GM19035 (cell line): Measurements from ENCODE around the gene MCU.
"Not testable (repeated sequence)": the region's sequence is repeated elsewhere in the genome, so short reads cannot be mapped to it uniquely, and the experiment has no call there.

ENCODE experiments used
- ATAC-seq: cut with Tn5 transposase; IDR thresholded peaks from one replicate; pipeline ENCODE4 v1.9.1; 2021; ENCODE audit not compliant: unreplicated experiment

Gene MCU, protein sequence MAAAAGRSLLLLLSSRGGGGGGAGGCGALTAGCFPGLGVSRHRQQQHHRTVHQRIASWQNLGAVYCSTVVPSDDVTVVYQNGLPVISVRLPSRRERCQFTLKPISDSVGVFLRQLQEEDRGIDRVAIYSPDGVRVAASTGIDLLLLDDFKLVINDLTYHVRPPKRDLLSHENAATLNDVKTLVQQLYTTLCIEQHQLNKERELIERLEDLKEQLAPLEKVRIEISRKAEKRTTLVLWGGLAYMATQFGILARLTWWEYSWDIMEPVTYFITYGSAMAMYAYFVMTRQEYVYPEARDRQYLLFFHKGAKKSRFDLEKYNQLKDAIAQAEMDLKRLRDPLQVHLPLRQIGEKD

DNA sequence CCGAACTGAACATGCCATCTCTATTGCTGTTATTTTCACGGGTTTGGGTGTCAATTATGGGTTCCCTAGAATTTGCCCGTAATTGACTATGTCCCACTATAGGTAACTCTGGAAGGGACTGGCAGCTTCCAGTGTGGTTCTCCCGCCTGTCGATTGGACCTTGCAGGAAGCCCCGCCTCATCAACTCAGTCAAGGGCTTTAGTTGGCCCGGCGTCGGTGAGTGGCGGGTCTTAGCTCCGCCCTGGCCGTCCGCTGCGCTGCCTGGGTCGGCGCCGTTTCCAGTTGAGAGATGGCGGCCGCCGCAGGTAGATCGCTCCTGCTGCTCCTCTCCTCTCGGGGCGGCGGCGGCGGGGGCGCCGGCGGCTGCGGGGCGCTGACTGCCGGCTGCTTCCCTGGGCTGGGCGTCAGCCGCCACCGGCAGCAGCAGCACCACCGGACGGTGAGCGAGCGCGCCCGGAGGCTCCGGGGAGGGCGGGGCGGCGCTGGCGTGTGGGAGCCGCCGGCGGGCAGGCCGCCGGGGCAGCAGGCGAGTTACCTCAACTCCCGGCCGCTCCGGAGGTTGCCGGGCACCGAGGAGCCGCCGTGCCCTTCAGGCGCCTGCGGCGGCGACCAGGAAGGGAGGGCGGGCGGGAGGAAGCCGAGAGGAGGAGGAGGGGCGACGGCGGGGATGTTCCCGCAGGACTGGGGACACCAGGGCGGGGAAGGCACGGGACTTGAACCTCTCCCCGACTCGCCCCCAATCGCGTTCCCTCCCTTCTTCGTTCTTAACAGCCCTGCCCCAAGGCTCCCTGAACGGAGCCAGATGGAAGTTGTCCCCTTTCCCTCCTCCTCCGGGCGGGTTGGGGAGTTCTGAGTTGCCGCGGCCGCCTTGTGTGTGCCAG, at the start of gene MCU:
MCU (plus strand) TSS at position 281 of the 881 bp plus-strand sequence; CDS start at position 290, 9 bp downstream.
- peak; percentile 96 for ATAC-seq

DNA sequence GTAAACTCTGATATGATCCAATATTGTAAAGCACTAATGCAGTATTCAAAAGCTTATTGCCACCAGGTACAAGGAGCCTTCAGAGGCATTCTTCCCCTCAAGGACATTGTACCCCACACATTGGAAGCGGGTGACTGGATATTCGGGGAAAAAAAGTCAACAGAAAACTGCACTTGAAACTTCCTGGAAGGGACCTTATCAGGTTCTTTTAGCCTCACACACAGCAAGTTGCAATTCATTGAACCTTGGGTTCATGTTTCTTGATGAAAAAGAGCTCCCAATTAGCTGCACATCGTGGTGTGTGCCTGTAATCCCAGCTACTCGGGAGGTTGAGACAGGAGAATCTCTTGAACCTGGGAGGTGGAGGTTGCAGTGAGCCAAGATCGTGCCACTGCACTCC, 49.6 kb upstream of the MCU start:
- no peak for ATAC-seq

DNA sequence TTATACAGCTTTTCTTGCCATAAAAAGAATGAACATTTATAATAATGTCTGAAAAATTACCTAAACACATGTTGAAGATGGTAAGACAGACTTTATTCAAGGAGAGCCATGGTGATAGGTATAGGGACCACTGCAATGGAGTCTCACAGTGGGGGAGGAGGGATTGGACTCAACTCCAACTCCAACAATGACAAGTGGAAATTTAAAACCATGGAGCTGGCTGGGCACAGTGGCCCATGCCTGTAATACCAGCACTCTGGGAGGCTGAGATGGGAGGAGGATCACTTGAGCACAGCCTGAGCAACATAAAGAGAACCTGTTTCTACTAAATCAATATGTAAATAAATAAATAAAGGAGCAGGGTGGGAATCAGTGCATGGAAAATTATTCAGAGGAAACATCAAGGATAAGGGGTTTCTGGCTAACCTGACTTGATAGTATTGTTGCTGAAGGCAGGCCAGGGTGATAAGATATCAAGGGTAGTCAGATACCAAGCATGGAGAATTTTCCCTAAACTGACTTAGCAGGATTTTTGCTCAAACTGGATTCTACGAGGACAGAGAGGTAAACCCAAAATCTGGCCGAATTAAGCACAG, 46.6 kb upstream of the MCU start:
- ATAC-seq, result no peak

DNA sequence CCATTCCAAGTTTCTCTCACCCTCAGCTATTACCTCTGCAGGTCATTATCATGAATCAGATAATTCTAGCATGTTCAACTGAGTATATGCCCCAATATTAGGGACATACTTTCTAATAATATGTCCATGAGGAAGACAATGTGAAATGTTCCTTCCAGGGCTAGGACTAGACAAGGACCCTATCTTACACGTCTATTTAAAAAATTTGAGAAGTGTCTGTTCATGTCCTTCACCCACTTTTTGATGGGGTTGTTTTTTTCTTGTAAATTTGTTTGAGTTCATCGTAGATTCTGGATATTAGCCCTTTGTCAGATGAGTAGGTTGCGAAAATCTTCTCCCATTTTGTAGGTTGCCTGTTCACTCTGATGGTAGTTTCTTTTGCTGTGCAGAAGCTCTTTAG, 45.0 kb upstream of the MCU start:
- not testable (repeated sequence) for ATAC-seq

DNA sequence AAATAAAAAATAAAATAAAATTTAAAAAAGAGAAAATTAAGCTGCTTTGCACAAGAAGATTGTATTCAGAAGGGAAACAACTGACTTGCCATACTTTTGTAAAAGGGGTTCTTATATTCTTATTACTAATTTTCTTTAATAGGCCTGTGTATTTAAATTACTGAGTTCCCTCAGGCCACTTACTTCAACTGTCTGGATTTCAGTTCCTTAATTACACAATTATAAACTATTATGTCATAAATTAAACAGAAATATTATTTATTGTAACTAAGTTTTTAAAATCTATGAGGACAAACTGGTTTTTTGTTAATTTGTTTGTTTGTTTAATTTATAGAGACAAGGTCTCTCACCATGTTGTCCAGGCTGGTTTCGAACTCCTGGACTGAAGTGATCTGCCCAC, 43.6 kb upstream of the MCU start:
- ATAC-seq, result no peak

DNA sequence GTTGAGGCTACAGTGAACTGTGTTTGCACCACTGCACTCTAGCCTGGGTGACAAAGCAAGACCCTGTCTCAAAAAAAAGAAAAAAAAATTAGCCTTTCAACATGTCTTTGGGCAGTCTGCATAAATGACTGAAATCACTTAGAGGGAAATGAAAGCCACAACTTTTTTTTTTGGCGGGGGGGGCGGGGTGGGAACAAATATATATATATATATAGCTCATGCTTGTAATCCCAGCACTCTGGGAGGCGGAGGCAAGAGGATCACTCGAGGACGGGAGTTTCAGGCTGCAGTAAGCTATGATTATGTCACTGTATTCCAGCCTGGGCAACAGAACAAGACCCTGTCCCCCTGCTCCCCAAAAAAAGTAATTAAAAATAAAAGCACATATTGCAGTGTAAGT, 42.7 kb upstream of the MCU start:
- ATAC-seq, result no peak

DNA sequence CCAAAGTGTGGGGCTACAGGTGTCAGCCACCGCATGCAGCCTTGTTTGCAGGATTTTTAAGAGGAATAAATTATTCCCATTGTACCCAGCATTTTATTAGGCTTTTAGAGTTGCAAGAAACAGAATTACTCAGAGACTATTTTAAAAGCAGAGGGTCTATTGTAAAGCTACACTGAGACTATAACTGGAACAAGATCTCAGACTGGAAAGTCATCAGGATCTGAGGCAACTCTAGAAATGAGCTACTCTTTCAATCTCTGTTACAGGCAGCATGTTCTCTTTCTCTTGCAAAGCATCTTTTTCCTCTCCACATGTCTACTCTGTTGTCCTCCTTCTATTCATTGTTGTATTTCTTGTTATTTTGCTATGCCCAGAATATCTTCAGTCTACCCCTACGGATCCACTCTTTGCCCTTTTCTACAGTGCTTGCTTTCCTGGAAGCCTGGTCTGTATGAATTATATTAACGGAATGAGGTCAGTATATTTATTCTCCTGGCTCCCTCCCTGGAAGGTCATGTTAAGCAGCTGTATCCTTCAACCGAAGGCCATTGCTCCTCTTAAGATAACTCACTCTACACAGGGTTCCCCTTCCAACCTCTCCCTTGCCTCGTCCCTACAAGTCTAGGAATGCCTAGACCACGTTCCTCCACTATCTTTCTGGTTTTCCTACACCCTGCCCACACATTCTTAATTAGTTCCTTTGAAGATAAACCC, 38.4 kb upstream of the MCU start:
- no peak for ATAC-seq

DNA sequence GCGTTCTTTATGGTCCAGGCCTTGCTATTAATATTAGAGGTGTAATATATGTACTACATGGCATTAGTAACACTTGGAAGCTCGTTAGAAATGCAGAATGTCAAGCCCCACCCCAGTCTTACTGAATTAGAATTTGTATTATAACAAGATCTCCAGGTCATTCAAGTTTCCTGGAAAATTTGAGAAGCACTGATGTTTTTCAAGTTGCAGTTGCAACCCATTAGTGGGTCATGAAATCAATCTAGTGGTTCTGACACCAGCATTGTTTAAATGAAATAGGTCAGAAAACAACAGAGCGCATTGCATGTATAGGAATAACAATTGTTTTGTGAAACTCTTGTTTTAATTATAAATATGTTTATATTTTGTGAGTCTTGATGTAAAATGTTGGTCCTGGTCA, 37.2 kb upstream of the MCU start:
- no peak for ATAC-seq

DNA sequence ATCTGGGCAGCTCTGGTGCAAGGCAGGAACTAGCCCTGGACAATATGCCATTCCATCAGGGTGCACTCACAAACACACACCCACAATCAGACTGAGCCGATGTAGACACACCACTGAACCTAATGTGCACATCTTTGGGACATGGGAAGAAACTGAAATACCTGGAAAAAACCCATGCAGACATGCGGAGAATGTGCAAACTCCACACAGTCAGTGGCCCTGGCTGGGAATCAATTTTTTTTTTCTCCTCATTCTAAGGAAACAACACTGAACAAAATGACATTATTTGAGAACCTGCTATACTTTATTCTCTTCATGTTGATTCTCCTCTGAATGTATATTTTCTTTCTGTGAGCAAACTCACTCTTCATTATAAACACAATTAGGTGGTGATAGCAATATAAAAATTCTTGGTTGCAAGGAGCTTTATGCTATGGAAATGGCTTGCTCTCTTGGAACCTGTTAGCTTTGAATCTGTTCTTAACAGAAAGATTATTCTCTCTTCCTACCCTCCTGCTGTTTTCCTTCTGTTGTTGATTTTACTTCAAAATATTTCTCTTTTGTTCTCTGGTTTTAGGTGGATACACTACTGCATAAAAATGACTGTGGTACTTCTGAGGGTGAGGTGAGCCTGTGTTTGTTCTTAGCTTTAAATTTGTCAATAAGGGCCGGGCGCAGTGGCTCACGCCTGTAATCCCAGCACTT, 33.1 kb upstream of the MCU start:
- ATAC-seq, result no peak

DNA sequence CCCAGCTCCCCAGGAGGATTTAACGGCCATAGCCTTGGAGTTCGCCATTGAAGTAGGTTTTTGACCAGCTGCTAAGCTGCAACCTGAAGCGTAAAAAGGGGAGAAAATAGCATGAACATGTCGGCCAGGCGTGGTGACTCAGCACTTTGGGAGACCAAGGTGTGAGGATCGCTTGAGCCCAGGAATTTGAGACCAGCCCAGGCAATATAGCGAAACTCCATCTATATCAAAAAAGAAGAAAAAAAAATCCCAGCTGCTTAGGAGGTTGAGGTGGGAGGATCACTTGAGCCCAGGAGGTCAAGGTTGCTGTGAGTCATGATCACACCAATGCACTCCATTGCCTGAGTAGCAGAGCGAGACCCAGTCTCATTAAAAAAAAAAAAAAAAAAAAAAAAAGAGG, 32.2 kb upstream of the MCU start:
- no peak for ATAC-seq

DNA sequence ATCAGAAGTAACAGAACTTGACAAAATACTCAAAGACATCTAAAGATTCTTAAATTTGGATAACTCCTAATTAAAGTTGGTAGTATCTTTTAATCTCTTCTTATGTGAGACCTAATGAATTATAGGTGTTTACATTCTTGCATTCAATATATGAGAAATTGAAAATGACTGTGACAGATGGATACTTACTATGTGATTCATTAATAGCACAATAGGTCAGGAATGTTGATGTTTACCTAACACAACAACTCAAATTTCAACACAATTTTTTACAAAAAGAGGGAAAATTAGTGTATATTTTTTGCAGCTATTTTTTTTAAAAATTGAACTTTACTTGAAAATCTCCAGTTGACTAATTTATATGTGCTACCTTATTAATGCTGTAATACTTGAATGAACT, 31.7 kb upstream of the MCU start:
- ATAC-seq, result no peak

DNA sequence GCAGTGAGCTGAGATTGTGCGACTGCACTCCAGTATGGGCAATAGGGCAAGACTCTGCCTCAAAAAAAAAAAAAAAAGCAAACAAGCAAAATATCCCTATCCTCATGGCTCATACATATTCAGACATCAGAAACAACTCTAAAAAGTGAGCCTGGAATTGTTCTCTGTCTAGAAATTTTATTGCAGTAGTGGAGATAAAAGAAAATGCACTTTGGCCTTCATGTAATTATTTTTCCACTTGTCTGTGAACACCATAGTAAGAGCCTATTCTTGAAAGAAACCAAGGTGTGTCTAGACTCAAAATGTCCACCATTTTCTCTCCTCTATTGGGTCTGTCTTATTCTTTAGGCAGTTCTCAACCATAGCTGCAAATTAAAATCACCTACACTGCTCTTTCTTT, 30.5 kb upstream of the MCU start:
- no peak for ATAC-seq

DNA sequence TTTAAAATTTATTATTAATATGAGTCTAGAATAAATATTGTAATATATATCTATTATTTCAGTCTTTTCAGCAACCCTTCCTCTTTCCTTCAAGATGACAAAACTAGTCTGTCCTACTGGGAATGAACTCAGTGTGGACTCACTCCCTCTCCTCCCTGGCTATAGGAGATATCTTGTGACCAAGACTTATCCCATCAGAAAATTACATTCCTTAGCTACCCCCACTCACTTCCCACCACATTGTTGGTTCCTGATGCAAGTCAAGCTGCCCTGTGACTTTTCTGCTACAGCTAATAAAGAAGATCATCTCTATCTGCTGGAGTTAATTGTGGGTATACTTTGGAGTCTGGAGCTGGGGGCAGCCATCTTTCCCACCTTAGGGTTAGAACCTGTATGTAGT, 28.0 kb upstream of the MCU start:
- no peak for ATAC-seq

DNA sequence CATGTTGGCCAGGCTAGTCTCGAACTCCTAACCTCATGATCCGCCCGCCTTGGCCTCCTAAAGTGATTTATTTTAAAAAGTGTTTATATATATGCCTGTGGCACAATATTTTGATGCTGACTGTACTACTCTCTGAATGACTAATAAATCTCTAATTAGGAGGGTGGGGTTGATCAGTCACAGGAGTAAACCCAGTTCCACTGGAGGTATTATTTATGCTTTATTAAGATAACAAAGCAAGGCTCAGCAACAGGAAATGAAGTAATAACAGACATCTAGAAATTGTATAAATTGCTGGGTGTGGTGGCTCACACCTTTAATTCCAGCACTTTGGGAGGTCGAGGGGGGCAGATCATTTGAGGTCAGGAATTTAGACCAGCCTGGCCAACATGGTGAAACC, 26.0 kb upstream of the MCU start:
- ATAC-seq, result no peak

DNA sequence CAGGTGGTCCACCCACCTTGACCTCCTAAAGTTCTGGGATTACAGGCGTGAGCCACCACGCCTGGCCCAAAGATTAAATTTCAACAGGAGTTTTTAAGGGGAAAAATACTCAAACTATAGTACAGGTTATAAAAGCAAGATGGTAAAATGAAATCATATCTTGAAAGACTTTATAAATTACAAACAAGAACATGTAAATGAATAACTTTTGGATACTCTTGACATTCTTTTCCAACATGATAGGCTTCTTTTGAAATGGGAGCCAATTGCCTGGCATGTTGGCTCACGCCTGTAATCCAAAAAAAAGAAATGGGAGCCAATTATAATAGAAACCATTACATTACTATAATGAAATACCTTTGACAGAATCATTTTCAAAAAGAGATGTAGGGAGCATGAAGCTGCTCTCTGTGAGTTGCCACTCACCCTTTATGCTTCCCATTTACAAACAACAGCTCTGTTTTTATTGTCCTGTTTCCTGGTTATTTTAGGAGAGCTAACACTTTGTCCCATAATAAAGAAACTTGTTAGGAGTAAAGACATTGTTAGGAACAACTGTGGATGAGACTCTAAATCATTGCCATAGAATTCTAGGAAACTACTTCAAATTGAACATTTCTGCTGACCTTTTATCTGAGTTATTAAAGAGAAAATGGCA, 24.6 kb upstream of the MCU start:
- ATAC-seq, result no peak

DNA sequence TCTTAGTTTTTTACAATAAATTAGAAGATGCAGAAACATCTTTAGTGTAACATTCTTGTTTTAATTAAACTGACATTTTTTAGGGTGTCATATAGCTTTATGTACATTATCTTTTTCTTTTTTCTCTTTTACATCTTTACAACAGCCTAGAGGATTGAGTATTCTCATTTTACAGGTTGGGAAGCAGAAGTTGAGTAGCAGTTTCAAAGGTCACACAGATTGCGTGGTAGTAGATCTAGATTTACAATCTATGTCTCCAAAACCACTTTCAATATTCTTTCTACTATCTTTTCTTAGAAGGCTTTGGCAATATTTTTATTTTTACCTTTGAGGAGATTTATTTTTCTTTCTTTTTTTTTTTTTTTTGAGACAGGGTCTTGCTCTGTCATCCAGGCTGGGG, 18.7 kb upstream of the MCU start:
- no peak for ATAC-seq

DNA sequence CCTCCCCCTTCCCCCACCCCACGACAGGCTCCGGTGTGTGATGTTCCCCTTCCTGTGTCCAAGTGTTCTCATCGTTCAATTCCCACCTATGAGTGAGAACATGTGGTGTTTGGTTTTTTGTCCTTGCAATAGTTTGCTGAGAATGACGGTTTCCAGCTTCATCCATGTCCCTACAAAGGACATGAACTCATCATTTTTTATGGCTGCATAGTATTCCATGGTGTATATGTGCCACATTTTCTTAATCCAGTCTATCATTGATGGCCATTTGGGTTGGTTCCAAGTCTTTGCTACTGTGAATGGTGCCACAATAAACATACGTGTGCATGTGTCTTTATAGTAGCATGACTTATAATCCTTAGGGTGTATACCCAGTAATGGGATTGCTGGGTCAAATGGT, 17.8 kb upstream of the MCU start:
- not testable (repeated sequence) for ATAC-seq

DNA sequence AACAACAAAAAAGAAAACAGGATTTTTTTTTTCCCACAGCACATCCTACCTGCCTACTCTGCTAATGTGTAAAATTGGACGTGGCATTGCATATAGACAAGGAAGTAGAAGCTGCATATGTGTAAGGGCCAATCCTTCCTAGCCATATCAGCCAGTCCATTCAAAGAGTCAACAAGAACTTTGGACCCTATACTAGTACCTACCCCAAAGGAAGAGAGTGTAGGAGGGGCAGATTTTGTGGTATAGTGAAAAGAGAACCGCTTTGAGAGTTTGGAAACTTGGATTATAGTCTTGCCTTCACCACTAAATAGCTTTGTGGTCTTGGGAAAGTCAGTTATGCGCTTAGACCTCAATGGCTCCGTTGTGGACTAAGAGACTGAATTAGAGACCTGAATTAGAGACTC, 12.1 kb upstream of the MCU start:
- ATAC-seq, result no peak

DNA sequence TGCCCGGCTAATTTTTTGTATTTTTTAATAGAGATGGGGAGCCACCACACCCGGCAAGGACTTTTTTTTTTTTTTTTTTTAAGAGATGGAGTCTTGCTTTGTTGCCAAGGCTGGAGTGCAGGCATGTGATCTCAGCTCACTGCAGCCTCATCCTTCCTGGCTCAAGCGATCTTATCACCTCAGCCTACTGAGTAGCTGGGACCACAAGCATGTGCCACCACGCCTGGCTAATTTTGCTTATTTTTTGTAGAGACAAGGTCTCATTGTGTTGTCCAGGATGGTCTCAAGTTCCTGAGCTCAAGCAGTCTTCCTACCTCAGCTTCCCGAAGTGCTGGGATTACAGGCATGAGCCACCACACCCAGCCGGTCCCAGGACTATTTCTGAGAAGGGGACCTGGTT, 9.3 kb upstream of the MCU start:
- no peak for ATAC-seq

DNA sequence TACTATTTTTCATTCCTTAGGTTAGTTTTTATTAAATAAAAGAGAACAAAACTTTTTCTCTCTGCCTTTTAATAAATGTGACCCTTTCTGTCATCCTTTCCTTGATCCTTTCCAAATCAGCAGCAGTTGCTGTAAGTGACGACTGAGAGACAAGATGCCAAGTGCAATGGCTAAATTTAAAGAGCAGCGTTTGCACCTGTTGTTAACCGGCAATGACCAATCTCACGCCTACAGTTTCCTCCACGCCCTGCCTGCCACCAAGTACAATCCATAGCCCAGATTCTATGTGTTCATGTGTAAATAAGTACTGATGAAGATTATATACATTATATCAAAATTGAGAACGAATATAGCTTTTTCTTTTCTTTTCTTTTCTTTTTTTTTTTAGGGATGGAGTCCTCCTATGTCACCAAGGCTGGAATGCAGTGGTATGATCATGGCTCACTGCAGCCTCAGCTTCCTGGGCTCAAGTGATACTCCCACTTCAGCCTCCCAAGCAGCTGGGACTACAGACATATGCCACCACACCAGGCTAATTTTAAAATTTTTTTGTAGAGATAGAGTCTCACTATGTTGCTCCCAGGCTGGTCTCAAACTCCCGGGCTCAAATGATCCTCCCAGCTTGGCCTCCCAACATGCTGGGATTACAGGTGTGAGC, 6.5 kb upstream of the MCU start:
- no peak for ATAC-seq
